Neural progenitor cell (in vitro differentiated cells): ENCODE results near the gene WEE2.

Experiments
- CTCF ChIP-seq: fragments of 200-600 bp; sonication (generic); IDR thresholded peaks from 2 replicates; pipeline ENCODE4 v1.5.1; 2017; ENCODE audit warnings: antibody characterized with exemption, mild to moderate bottlenecking
- EZH2 ChIP-seq: fragments of 200-600 bp; sonication (generic); IDR thresholded peaks from 2 replicates; pipeline ENCODE4 v1.6.1; 2017; ENCODE audit warnings: antibody characterized with exemption, mild to moderate bottlenecking, moderate library complexity
- EZH2phosphoT487 ChIP-seq: fragments of 200-600 bp; sonication (generic); IDR thresholded peaks from 2 replicates; pipeline ENCODE4 v1.6.1; 2017; ENCODE audit warnings: antibody characterized with exemption

GRCh38 chr7:141704112-141704511 is 4.0 kb upstream of the WEE2 start:
- TF ChIP-seq CTCF (no peak), EZH2 (no peak), EZH2phosphoT487 (no peak)
